Measurements from ENCODE around the gene RNF125.
"Not testable (repeated sequence)": the region's sequence is repeated elsewhere in the genome, so short reads cannot be mapped to it uniquely, and the experiment has no call there.

Gene RNF125

GRCh38 chr18:32018331-32019250 lies at the start of gene RNF125:
Gene RNF125, plus strand, starts transcription at chr18:32018825. Its CDS starts 39 bp downstream, at chr18:32018864.
- peak within 1 kb of the TSS; percentile 96 for H3K27ac Mint-ChIP-seq
- ATAC-seq: peak; percentile 85
- H3K4me3 Mint-ChIP-seq: peak within 1 kb of the TSS; percentile 99
- H3K4me1 Mint-ChIP-seq: peaks cover 34% of the 10 kb centered on the region
- no peaks in the 10 kb centered on the region for H3K9me3 Mint-ChIP-seq
- DNase-seq (ENCODE audit: low spot score in 2 of 2): peak; percentile 79 to 92
- H3K36me3 Mint-ChIP-seq: peaks cover 13% of the 10 kb centered on the region

- DNase-seq (ENCODE audit: low spot score in 2 of 2): no peak
- H3K36me3 Mint-ChIP-seq: no peaks in the 10 kb centered on the region
- ATAC-seq: no peak
- no peak overlapping the region for H3K27ac Mint-ChIP-seq
- H3K4me1 Mint-ChIP-seq: no peaks in the 10 kb centered on the region
- peaks cover 13% of the 10 kb centered on the region for H3K9me3 Mint-ChIP-seq
- no peak overlapping the region for H3K4me3 Mint-ChIP-seq
Measured at GRCh38 chr18:31970617-31971016, 48.0 kb upstream of the RNF125 start.

- no peak overlapping the region for H3K4me3 Mint-ChIP-seq
Measured at GRCh38 chr18:31973929-31974546, 44.6 kb upstream of the RNF125 start.

GRCh38 chr18:31976242-31976641 lies 42.4 kb upstream of the RNF125 start:
- Mint-ChIP-seq H3K9me3 (peaks cover 16% of the 10 kb centered on the region), H3K4me1 (no peaks in the 10 kb centered on the region), H3K27ac (no peak overlapping the region), H3K36me3 (no peaks in the 10 kb centered on the region), H3K4me3 (no peak overlapping the region)
- DNase-seq (ENCODE audit: low spot score in 2 of 2) (no peak), ATAC-seq (no peak)

More at GRCh38 chr18:31973929-31974546, 44.6 kb upstream of the RNF125 start:
- ATAC-seq (no peak), DNase-seq (ENCODE audit: low spot score in 2 of 2) (no peak)
- Mint-ChIP-seq H3K27ac (no peak overlapping the region), H3K36me3 (no peaks in the 10 kb centered on the region), H3K4me1 (no peaks in the 10 kb centered on the region), H3K9me3 (peaks cover 16% of the 10 kb centered on the region)

- no peak for DNase-seq (ENCODE audit: low spot score in 2 of 2)
- ATAC-seq: no peak
- Mint-ChIP-seq H3K4me1 (no peaks in the 10 kb centered on the region), H3K4me3 (no peak overlapping the region), H3K9me3 (peaks cover 14% of the 10 kb centered on the region), H3K36me3 (no peaks in the 10 kb centered on the region), H3K27ac (no peak overlapping the region)
Measured at GRCh38 chr18:31977270-31977872, 41.3 kb upstream of the RNF125 start.

- H3K4me3 Mint-ChIP-seq: no peak overlapping the region
- no peak overlapping the region for H3K27ac Mint-ChIP-seq
- no peak for DNase-seq (ENCODE audit: low spot score in 2 of 2)
- H3K9me3 Mint-ChIP-seq: peaks cover 14% of the 10 kb centered on the region
- peaks cover 9% of the 10 kb centered on the region for H3K4me1 Mint-ChIP-seq
- H3K36me3 Mint-ChIP-seq: no peaks in the 10 kb centered on the region
- no peak for ATAC-seq
Measured at GRCh38 chr18:31978616-31979015, 40.0 kb upstream of the RNF125 start.

GRCh38 chr18:31979714-31980113 lies 38.9 kb upstream of the RNF125 start:
- peaks cover 19% of the 10 kb centered on the region for H3K4me1 Mint-ChIP-seq
- no peak overlapping the region for H3K27ac Mint-ChIP-seq
- peaks cover 6% of the 10 kb centered on the region for H3K9me3 Mint-ChIP-seq
- no peaks in the 10 kb centered on the region for H3K36me3 Mint-ChIP-seq
- DNase-seq (ENCODE audit: low spot score in 2 of 2) (no peak), ATAC-seq (no peak)
- no peak overlapping the region for H3K4me3 Mint-ChIP-seq

GRCh38 chr18:31980863-31981262 lies 37.8 kb upstream of the RNF125 start:
- DNase-seq (ENCODE audit: low spot score in 2 of 2): no peak
- Mint-ChIP-seq H3K36me3 (no peaks in the 10 kb centered on the region), H3K27ac (no peak overlapping the region), H3K9me3 (peaks cover 3% of the 10 kb centered on the region), H3K4me1 (peaks cover 21% of the 10 kb centered on the region), H3K4me3 (no peak overlapping the region)
- no peak for ATAC-seq

GRCh38 chr18:31983020-31983419 lies 35.6 kb upstream of the RNF125 start:
- Mint-ChIP-seq H3K4me3 (no peak overlapping the region), H3K27ac (no peak overlapping the region)
- no peak for DNase-seq (ENCODE audit: low spot score in 2 of 2)

GRCh38 chr18:31983976-31984375 lies 34.6 kb upstream of the RNF125 start:
- no peak overlapping the region for H3K27ac Mint-ChIP-seq
- H3K4me3 Mint-ChIP-seq: no peak overlapping the region
- no peaks in the 10 kb centered on the region for H3K36me3 Mint-ChIP-seq
- no peak for ATAC-seq
- peaks cover under 1% of the 10 kb centered on the region for H3K9me3 Mint-ChIP-seq
- DNase-seq (ENCODE audit: low spot score in 2 of 2): no peak
- peaks cover 21% of the 10 kb centered on the region for H3K4me1 Mint-ChIP-seq

More at GRCh38 chr18:31983020-31983419, 35.6 kb upstream of the RNF125 start:
- H3K9me3 Mint-ChIP-seq: peaks cover 3% of the 10 kb centered on the region
- ATAC-seq: no peak
- peaks cover 21% of the 10 kb centered on the region for H3K4me1 Mint-ChIP-seq
- H3K36me3 Mint-ChIP-seq: no peaks in the 10 kb centered on the region

- no peaks in the 10 kb centered on the region for H3K9me3 Mint-ChIP-seq
- H3K36me3 Mint-ChIP-seq: no peaks in the 10 kb centered on the region
- H3K4me3 Mint-ChIP-seq: no peak overlapping the region
- no peaks in the 10 kb centered on the region for H3K4me1 Mint-ChIP-seq
- H3K27ac Mint-ChIP-seq: no peak overlapping the region
- DNase-seq (ENCODE audit: low spot score in 2 of 2) (no peak), ATAC-seq (no peak)
Measured at GRCh38 chr18:31990823-31991222, 27.8 kb upstream of the RNF125 start.

GRCh38 chr18:31996007-31996406 lies 22.6 kb upstream of the RNF125 start:
- Mint-ChIP-seq H3K4me1 (no peaks in the 10 kb centered on the region), H3K4me3 (no peak overlapping the region), H3K36me3 (no peaks in the 10 kb centered on the region), H3K27ac (no peak overlapping the region), H3K9me3 (no peaks in the 10 kb centered on the region)
- DNase-seq (ENCODE audit: low spot score in 2 of 2) (no peak), ATAC-seq (no peak)

- no peaks in the 10 kb centered on the region for H3K36me3 Mint-ChIP-seq
- no peaks in the 10 kb centered on the region for H3K4me1 Mint-ChIP-seq
- no peak for ATAC-seq
- no peak for DNase-seq (ENCODE audit: low spot score in 2 of 2)
- H3K4me3 Mint-ChIP-seq: no peak overlapping the region
- no peaks in the 10 kb centered on the region for H3K9me3 Mint-ChIP-seq
- H3K27ac Mint-ChIP-seq: no peak overlapping the region
Measured at GRCh38 chr18:31998880-31999412, 19.7 kb upstream of the RNF125 start.

GRCh38 chr18:32001141-32001540 lies 17.5 kb upstream of the RNF125 start:
- H3K4me3 Mint-ChIP-seq; ATAC-seq; H3K27ac Mint-ChIP-seq; DNase-seq (ENCODE audit: low spot score in 2 of 2); H3K4me1 Mint-ChIP-seq; H3K36me3 Mint-ChIP-seq; H3K9me3 Mint-ChIP-seq: not testable (repeated sequence)

GRCh38 chr18:32003822-32004221 lies 14.8 kb upstream of the RNF125 start:
- not testable (repeated sequence) for H3K4me1 Mint-ChIP-seq; H3K9me3 Mint-ChIP-seq; DNase-seq (ENCODE audit: low spot score in 2 of 2); ATAC-seq; H3K4me3 Mint-ChIP-seq; H3K27ac Mint-ChIP-seq; H3K36me3 Mint-ChIP-seq

Data from stimulated activated effector memory CD8-positive, alpha-beta T cell treated with anti-CD3 and anti-CD28 coated beads, Interleukin-12 subunit alpha, Interleukin-12 subunit beta, amount 100 ng/mL, for 72 hours (primary cell).